ENCODE data around the gene APOC1.

APOC1 gene

DNA sequence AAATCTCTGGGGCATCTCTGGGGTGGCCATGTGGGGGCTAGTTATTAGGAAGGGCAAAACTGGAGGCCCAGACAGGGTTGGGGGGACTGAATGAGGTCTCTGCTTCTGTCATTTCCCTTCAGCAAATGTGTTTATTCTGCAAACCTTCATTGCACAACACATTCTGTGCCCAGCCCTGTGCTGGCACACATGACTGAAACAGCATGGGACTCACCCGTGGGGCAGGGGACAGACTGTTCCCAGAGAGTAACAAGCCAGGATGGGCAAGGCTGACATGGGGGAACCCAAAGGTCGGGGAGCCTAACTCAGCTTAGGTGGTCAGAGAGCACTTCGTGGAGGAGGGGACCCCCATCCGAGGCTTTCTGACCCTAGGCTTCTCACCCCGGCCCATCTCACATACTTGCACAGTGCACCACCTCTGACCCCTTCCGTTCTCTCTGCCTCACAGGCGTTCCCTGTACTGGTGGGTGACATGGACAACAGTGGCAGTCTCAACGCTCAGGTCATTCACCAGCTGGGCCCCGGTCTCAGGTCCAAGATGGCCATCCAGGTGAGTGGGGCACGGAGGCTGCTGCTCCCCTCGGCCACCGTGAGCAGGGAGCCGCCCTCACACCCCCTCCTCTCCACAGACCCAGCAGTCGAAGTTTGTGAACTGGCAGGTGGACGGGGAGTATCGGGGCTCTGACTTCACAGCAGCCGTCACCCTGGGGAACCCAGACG lies 20.9 kb upstream of the APOC1 start:
- no peaks in the 10 kb centered on the region for H3K9me3 ChIP-seq (ENCODE audit: low read depth, low read length)
- DNase-seq (ENCODE audit: low read depth, low spot score), result no peak
- no peak overlapping the region for H3K9ac ChIP-seq (ENCODE audit: insufficient read length)
- no peak overlapping the region for H3K27ac ChIP-seq
- TF ChIP-seq POLR2AphosphoS5 (IDR thresholded peaks at IDR 0.05; ENCODE audit: borderline replicate concordance, low read depth, low read length) (no peak), EZH2 (IDR thresholded peaks at IDR 0.05) (no peak), FOXP2 (optimal IDR thresholded peaks at IDR 0.05; ENCODE audit: control extremely low read depth, extremely low read length, insufficient read depth) (no peak)
- peaks cover 58% of the 10 kb centered on the region for H3K36me3 ChIP-seq (ENCODE audit: insufficient read depth, low read length)
- no peak overlapping the region for H3K4me3 ChIP-seq

DNA sequence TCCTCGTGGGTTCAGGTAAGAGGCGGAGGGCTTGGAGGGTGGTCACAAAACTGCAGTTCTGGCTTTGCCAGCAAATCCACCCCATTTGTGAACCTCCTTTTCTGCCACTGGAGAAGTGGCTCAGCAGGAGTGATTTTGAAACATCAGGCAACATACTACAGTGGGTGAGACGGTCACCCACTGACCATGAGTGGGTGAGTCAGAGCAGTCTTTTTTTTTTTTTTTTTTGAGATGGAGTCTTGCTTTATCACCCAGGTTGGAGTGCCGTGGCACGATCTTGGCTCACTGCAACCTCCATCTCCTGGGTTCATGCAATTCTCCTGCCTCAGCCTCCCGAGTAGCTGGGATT lies 20.4 kb upstream of the APOC1 start:
- TF ChIP-seq POLR2AphosphoS5 (IDR thresholded peaks at IDR 0.05; ENCODE audit: borderline replicate concordance, low read depth, low read length), result no peak
- TF ChIP-seq EZH2 (IDR thresholded peaks at IDR 0.05), result no peak
- TF ChIP-seq FOXP2 (optimal IDR thresholded peaks at IDR 0.05; ENCODE audit: control extremely low read depth, extremely low read length, insufficient read depth), result no peak
- Histone ChIP-seq H3K9ac (ENCODE audit: insufficient read length) (no peak overlapping the region), H3K36me3 (ENCODE audit: insufficient read depth, low read length) (peaks cover 58% of the 10 kb centered on the region), H3K9me3 (ENCODE audit: low read depth, low read length) (no peaks in the 10 kb centered on the region), H3K4me3 (no peak overlapping the region), H3K27ac (no peak overlapping the region)
- DNase-seq (ENCODE audit: low read depth, low spot score), result no peak

DNA sequence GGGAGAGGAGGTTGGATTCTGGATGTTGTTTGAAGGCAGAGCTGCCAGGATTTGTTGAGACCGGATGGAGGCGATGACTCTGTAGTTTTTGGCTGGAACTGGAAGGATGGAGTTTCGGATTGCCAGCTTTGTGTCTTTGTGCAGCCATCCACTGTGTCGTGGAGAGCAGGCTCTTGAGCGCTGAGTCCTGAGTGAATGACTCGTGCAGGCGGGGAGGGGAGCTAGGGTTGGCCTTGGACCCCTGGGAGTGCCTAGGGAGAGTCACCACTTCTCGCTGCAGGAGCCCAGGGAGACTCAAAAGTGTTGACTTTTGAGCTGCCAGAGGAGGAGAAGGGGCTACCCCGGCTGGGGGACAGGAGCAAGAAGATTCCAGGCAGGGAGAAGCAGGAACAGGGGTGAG lies 19.5 kb upstream of the APOC1 start:
- no peak overlapping the region for H3K4me3 ChIP-seq
- no peaks in the 10 kb centered on the region for H3K9me3 ChIP-seq (ENCODE audit: low read depth, low read length)
- H3K36me3 ChIP-seq (ENCODE audit: insufficient read depth, low read length), result peaks cover 59% of the 10 kb centered on the region
- no peak for DNase-seq (ENCODE audit: low read depth, low spot score)
- no peak overlapping the region for H3K9ac ChIP-seq (ENCODE audit: insufficient read length)
- H3K27ac ChIP-seq, result no peak overlapping the region
- TF ChIP-seq EZH2 (IDR thresholded peaks at IDR 0.05) (no peak), FOXP2 (optimal IDR thresholded peaks at IDR 0.05; ENCODE audit: control extremely low read depth, extremely low read length, insufficient read depth) (no peak), POLR2AphosphoS5 (IDR thresholded peaks at IDR 0.05; ENCODE audit: borderline replicate concordance, low read depth, low read length) (no peak)

DNA sequence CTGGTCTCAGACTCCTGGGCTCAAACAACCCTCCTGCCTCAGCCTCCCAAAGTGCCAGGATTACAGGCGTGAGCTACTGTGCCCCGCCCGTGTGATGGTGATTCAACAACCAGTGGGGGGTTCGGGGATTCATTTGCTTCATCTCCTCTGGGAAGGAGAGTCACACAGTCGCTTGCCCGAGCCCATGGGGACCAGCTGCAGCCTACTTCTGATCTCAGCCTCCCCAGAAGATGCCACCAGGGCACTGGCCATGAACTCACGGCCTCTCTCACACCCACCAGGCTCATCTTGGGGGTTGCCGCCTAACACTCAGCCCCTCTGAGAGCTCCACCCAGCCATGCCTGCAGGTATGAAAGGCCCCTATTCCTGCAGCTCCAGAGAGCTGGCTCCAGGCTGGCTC lies 16.6 kb upstream of the APOC1 start:
- DNase-seq (ENCODE audit: low read depth, low spot score), result no peak
- H3K9ac ChIP-seq (ENCODE audit: insufficient read length), result no peak overlapping the region
- no peak overlapping the region for H3K4me3 ChIP-seq
- no peaks in the 10 kb centered on the region for H3K9me3 ChIP-seq (ENCODE audit: low read depth, low read length)
- H3K36me3 ChIP-seq (ENCODE audit: insufficient read depth, low read length), result peaks cover 76% of the 10 kb centered on the region
- no peak overlapping the region for H3K27ac ChIP-seq
- TF ChIP-seq EZH2 (IDR thresholded peaks at IDR 0.05), result no peak

DNA sequence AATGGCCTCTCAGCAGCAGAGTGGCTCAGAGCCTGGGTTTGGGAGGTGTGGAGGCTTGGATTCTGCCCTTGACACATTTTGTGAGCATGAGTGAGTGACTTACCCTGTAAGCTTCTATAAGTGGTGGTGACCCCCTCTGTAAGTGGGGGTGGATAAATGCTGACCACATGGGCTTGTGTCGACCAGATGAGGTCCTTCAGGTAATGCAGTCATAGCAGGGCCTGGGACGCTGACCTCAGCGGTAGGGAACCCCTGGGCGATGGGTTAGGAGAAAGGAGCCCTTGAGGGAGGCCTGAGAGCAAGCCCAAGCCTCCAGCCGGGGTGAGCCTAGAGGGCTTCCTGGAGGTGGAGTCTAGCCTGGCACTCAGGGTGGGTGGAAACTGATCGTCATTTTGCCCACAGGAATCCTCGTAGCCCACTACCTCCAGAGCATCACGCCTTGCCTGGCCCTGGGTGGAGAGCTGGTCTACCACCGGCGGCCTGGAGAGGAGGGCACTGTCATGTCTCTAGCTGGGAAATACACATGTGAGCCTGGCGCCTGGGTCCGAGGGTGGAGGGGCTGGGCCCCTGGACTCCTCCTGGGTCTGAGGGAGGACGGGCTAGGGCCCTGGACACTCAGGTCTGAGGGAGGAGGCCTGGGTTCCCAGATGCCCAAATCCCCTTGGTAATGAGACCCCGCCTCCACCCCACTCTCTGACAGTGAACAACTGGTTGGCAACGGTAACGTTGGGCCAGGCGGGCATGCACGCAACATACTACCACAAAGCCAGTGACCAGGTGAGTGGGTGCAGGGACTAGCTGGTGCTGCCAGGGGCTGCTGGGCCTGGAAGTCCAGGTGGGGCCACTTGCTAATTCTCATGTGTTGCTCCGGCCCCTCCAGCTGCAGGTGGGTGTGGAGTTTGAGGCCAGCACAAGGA lies 13.8 kb upstream of the APOC1 start:
- Histone ChIP-seq H3K27ac (no peak overlapping the region), H3K36me3 (ENCODE audit: insufficient read depth, low read length) (peaks cover 53% of the 10 kb centered on the region), H3K4me3 (no peak overlapping the region), H3K9me3 (ENCODE audit: low read depth, low read length) (no peaks in the 10 kb centered on the region), H3K9ac (ENCODE audit: insufficient read length) (no peak overlapping the region)
- no peak for DNase-seq (ENCODE audit: low read depth, low spot score)
- no peak for TF ChIP-seq EZH2 (IDR thresholded peaks at IDR 0.05)
- TF ChIP-seq FOXP2 (optimal IDR thresholded peaks at IDR 0.05; ENCODE audit: control extremely low read depth, extremely low read length, insufficient read depth), result no peak
- TF ChIP-seq POLR2AphosphoS5 (IDR thresholded peaks at IDR 0.05; ENCODE audit: borderline replicate concordance, low read depth, low read length), result no peak

DNA sequence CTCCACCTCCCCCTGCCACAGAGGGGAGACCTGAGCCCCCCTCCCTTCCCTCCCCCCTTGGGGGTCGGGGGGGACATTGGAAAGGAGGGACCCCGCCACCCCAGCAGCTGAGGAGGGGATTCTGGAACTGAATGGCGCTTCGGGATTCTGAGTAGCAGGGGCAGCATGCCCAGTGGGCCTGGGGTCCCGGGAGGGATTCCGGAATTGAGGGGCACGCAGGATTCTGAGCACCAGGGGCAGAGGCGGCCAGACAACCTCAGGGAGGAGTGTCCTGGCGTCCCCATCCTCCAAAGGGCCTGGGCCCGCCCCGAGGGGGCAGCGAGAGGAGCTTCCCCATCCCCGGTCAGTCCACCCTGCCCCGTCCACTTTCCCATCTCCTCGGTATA lies 11.2 kb upstream of the APOC1 start:
- H3K27ac ChIP-seq, result no peak overlapping the region
- H3K9me3 ChIP-seq (ENCODE audit: low read depth, low read length), result no peaks in the 10 kb centered on the region
- peaks cover 29% of the 10 kb centered on the region for H3K36me3 ChIP-seq (ENCODE audit: insufficient read depth, low read length)
- no peak overlapping the region for H3K4me3 ChIP-seq
- TF ChIP-seq POLR2AphosphoS5 (IDR thresholded peaks at IDR 0.05; ENCODE audit: borderline replicate concordance, low read depth, low read length), result no peak
- TF ChIP-seq FOXP2 (optimal IDR thresholded peaks at IDR 0.05; ENCODE audit: control extremely low read depth, extremely low read length, insufficient read depth), result no peak
- TF ChIP-seq EZH2 (IDR thresholded peaks at IDR 0.05), result no peak
- no peak for DNase-seq (ENCODE audit: low read depth, low spot score)
- H3K9ac ChIP-seq (ENCODE audit: insufficient read length), result no peak overlapping the region

DNA sequence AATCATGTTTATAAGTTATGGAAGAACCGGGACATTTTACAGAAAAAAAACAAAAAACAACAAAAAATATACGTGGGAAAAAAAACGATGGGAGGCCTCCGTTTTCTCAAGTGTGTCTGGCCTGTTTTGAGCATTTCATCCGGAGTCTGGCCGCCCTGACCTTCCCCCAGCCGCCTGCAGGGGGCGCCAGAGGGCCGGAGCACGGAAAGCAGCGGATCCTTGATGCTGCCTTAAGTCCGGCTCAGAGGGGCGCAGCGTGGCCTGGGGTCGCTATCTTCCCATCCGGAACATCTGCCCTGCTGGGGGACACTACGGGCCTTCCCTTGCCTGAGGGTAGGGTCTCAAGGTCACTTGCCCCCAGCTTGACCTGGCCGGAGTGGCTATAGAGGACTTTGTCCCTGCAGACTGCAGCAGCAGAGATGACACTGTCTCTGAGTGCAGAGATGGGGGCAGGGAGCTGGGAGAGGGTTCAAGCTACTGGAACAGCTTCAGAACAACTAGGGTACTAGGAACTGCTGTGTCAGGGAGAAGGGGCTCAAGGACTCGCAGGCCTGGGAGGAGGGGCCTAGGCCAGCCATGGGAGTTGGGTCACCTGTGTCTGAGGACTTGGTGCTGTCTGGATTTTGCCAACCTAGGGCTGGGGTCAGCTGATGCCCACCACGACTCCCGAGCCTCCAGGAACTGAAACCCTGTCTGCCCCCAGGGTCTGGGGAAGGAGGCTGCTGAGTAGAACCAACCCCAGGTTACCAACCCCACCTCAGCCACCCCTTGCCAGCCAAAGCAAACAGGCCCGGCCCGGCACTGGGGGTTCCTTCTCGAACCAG lies 10.6 kb upstream of the APOC1 start:
- no peak for DNase-seq (ENCODE audit: low read depth, low spot score)
- Histone ChIP-seq H3K27ac (peak overlapping the region; percentile 73), H3K4me3 (no peak overlapping the region), H3K36me3 (ENCODE audit: insufficient read depth, low read length) (peaks cover 28% of the 10 kb centered on the region), H3K9ac (ENCODE audit: insufficient read length) (no peak overlapping the region), H3K9me3 (ENCODE audit: low read depth, low read length) (no peaks in the 10 kb centered on the region)
- TF ChIP-seq FOXP2 (optimal IDR thresholded peaks at IDR 0.05; ENCODE audit: control extremely low read depth, extremely low read length, insufficient read depth) (no peak), POLR2AphosphoS5 (IDR thresholded peaks at IDR 0.05; ENCODE audit: borderline replicate concordance, low read depth, low read length) (peak; percentile 55), EZH2 (IDR thresholded peaks at IDR 0.05) (no peak)

DNA sequence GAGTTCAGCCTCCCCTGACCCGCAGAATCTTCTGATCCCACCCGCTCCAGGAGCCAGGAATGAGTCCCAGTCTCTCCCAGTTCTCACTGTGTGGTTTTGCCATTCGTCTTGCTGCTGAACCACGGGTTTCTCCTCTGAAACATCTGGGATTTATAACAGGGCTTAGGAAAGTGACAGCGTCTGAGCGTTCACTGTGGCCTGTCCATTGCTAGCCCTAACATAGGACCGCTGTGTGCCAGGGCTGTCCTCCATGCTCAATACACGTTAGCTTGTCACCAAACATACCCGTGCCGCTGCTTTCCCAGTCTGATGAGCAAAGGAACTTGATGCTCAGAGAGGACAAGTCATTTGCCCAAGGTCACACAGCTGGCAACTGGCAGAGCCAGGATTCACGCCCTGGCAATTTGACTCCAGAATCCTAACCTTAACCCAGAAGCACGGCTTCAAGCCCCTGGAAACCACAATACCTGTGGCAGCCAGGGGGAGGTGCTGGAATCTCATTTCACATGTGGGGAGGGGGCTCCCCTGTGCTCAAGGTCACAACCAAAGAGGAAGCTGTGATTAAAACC lies 9.9 kb upstream of the APOC1 start:
- H3K9ac ChIP-seq (ENCODE audit: insufficient read length), result no peak overlapping the region
- no peak overlapping the region for H3K4me3 ChIP-seq
- H3K36me3 ChIP-seq (ENCODE audit: insufficient read depth, low read length), result peaks cover 28% of the 10 kb centered on the region
- H3K9me3 ChIP-seq (ENCODE audit: low read depth, low read length), result no peaks in the 10 kb centered on the region
- no peak for TF ChIP-seq EZH2 (IDR thresholded peaks at IDR 0.05)
- TF ChIP-seq POLR2AphosphoS5 (IDR thresholded peaks at IDR 0.05; ENCODE audit: borderline replicate concordance, low read depth, low read length), result peak; percentile 12; the same call in 1 of the 2 replicates
- peak overlapping the region; percentile 73 for H3K27ac ChIP-seq
- no peak for DNase-seq (ENCODE audit: low read depth, low spot score)
